HFF-Myc (cell line): ENCODE measurements around the gene KLHL40.

Source experiments
- DNase-seq: peaks from one replicate; pipeline ENCODE4 v3.0.0-alpha.2; 2011; ENCODE audit warnings: low read depth; ENCODE audit errors: extremely low read depth
- H3K4me3 ChIP-seq: replicated peaks from 2 replicates; pipeline ENCODE4 v1.5.1; 2011; ENCODE audit warnings: low read depth, mild to moderate bottlenecking, control low read depth, low read length
- TF ChIP-seq, protein P1 (sequence below): IDR thresholded peaks from 2 replicates; pipeline ENCODE4 v1.5.1; 2012; ENCODE audit warnings: mild to moderate bottlenecking, low read depth, low read length, control low read depth; ENCODE audit errors: missing control alignments

The KLHL40 gene

DNA sequence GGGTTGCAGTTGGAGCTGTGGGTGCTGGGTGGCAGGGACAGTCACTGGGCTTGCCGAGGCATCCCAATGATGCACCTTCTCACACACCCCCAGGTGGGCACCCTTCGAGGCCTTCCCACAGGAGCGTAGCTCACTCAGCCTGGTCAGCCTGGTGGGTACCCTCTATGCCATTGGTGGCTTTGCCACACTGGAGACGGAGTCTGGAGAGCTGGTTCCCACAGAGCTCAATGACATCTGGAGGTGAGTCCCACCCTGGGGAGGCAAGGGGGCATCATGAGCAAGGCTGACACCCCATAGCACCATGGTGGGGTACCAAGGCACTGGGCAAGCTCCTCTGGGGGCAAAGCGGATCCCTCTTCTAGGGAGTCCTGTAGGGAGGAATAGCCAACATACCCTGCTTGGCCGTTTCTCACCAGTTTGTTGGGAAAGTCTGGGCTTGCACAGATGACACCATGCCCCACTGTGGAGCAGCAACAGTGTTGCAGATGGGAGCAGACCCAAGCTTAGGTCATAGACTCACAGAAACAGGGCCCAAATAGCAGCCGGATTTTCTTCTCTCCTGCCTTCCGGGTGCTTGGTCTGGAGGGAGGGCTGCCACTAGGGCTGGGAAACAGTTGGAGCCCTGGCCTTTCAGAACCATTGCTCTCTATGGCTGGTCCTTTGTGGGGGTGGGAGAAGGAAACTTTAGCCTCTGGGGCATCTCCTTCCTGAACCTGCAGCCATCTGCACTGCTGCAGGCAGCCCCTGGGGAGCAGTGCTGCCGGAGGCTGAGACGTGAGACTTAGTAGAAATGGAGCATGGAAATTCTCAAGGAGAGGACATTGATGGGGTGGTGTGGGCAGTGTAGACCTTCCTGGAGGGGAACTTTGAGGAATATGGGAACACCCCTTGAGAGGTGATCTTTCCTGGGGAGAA lies 5.7 kb downstream of the KLHL40 start:
- TF ChIP-seq, protein P1, sequence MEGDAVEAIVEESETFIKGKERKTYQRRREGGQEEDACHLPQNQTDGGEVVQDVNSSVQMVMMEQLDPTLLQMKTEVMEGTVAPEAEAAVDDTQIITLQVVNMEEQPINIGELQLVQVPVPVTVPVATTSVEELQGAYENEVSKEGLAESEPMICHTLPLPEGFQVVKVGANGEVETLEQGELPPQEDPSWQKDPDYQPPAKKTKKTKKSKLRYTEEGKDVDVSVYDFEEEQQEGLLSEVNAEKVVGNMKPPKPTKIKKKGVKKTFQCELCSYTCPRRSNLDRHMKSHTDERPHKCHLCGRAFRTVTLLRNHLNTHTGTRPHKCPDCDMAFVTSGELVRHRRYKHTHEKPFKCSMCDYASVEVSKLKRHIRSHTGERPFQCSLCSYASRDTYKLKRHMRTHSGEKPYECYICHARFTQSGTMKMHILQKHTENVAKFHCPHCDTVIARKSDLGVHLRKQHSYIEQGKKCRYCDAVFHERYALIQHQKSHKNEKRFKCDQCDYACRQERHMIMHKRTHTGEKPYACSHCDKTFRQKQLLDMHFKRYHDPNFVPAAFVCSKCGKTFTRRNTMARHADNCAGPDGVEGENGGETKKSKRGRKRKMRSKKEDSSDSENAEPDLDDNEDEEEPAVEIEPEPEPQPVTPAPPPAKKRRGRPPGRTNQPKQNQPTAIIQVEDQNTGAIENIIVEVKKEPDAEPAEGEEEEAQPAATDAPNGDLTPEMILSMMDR: no peak
- no peak for DNase-seq
- no peak overlapping the region for H3K4me3 ChIP-seq

DNA sequence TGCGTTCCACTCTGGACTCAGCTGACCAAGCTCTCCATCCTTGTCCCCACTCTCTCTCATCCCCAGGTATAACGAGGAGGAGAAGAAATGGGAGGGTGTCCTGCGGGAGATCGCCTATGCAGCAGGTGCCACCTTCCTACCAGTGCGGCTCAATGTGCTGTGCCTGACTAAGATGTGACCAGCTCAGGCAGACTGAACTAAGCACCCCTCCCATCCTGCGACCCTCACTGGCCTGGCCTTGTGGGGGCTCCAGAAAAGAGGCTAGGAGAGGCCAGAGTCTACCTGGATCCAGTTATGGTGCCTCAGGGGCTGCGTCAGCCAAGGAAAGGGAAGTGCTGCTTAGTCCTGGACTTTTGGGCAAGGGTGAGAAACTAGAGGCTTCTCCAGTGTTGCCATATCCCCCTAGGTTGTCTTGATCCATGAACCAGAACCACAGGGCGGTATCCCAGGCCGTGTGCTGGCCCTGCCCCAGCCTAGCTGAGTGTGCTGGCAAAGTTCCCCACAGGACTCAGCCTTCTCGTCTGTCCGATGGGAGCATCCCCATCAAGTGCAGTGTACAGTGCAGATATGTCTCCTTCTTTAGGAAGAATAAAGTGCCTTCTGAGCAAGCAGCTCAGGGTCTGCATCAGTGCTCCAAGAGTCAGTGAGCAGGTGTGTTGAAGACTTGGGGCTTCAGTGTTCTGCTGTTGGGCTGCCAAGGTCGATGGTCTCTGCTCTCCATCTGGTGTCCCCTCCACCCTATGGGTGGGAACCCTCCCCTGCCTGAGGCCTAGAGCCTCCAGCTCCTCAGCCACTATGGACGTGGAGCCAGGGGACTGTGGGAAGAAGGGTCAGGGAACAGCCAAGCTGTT lies 6.7 kb downstream of the KLHL40 start:
- H3K4me3 ChIP-seq: no peak overlapping the region
- DNase-seq: no peak
- TF ChIP-seq, protein P1: no peak

DNA sequence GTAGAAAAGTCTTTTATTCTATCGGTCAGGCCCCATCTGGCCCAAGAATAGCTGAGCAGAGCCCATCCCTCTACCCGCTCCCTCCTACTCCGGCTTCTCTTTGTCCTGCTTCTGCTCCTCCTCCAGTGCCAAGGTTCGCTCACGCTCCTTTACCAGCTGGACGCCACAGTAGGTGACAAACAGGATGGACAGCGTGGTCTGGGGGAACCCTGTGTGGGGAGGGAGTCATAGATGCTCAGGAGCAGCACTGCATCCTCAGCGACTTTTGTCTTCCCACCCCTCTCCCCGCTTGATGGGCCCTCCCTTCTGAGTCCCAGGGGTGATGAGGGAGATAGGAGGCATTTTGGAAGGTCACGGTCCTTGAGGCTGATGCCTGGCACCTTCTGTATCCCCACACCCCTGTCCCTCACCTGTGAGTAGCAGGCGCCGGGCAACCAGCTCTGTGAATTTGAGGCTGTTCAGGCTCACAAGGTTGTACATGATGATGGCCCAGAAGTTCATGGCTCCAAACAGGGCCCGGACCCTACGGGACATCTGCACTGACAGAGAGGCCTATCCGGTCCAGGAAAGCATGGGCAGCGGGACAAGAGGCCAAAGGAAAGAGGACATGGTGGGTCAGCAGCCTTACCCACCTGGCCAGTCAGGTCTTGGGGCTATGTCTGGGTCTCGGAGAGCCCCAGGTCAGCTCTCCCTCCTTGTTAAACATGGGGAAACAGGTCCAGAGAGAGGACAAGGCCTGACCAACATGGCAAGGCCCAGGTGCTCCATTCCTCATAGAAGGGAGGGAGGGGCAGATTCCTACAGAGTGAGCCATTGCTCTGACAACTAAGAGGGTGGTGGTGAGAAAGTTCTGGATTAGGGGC lies 7.6 kb downstream of the KLHL40 start:
- no peak for DNase-seq
- TF ChIP-seq, protein P1: no peak
- no peak overlapping the region for H3K4me3 ChIP-seq

DNA sequence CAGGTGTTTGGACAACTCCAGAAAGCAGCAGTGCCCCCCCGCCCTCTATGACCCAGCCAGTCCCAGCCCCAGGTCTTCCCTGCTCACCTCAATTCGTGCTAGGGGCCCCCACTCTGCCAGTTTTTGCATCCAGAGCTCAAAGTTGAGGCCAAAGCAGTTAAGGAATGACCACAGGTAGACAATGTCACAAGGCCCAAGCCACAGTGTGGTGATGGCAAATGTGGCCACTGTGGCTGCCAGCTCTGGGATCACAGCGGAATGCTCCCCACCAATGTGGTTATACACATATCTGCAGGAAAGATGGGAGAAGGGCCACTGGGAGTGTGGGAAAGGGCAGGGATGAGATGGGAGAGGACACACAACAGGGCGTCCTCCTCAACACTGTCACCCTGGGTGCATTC lies 8.2 kb downstream of the KLHL40 start:
- no peak for DNase-seq
- TF ChIP-seq, protein P1: no peak
- H3K4me3 ChIP-seq: no peak overlapping the region

DNA sequence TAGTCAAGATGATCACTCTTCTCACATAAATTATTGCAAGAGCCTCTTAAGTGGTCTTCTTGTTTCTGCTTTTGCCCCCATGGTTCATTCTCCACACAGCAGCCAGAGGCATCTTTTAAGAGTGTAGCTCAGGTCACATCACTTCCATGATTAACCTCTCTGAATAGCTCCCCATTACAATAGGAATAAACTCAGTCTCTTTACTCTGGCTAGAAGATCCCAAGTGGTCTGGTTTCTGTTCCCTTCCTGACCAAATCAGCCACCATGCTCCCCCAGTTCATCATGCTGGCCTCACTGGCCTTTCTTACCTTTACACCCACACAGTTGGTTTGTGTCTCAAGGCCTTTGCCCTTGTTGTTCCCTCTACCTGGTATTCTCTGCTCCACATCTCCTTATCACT lies 9.0 kb downstream of the KLHL40 start:
- DNase-seq: no peak
- H3K4me3 ChIP-seq: no peak overlapping the region
- TF ChIP-seq, protein P1: no peak
